Fibroblast of skin of left biceps (primary cell): ENCODE results near the gene FNIP2.
"Not testable (repeated sequence)": the region's sequence is repeated elsewhere in the genome, so short reads cannot be mapped to it uniquely, and the experiment has no call there.

Source experiments
- DNase-seq, 2 experiments: peaks; one replicate each; pipeline ENCODE4 v3.0.0-alpha.2; 2013; ENCODE audit warnings: low read depth in 2 of 2

FNIP2 gene

DNA sequence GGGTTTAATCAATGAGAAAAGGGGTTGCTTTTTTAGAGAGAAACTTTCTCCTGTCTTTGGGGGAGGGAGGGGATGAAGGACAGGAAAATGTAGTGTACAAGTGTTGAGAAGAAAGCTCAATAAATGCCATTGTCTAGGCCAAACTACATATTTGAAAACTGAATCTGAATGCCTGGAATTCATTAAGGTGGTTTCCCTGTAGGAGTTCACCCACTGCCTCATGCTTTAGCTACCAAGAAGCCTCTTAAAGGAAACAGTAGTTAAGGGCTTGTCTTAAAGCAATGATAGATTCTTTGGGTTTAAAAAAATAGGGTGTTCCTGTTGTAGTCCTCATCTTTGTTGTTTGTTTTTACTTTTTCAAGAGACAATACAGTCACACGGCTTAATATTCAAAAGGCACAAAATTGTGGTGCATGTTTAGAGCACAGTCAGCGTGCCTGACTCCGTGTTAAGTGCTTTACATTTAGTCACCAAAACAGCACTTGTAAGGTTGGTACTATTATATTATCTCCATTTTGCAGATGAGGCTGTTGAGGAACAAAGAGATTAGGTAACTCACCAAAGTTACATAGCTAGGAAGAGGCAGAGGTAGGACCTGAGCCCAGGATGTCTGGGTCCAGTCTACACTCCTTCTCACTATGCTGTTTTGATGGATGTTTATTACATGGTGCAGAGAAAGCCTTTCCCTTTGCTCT lies 46.0 kb downstream of the FNIP2 start:
- DNase-seq = peak; percentile 34 to 42

GRCh38 chr4:158816955-158817354 lies 48.1 kb downstream of the FNIP2 start:
- no peak for DNase-seq

DNA sequence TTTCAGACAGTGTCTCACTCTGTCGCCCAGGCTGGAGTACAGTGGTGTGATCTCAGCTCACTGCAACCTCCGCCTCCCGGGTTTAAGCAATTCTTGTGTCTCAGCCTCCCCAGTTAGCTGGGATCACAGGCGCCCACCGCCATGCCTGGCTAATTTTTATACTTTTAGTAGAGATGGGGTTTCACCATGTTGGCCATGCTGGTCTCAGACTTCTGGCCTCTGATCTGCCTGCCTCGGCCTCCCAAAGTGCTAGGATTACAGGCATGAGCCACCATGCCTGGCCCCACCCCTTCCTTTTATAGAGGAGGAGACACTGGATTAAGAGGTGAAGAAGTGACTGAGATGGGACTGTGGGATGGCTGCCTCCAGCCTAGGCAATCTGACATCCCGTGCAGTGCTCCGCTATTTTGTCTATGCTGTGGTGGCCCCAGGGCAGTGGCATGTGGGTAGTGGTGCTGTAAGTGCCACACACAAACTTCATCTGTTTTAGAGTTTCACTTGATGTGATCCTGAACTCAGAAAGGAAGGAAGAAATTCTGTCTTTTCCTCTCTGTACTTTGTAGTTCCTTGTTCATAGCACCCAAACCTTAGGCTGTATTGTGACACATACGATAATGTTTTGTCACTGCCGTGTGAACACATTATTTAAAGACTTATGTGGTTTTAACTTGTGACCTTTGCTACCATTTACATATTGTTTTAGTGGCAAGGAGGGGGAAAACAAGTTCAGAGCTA lies 48.9 kb downstream of the FNIP2 start:
- no peak for DNase-seq

DNA sequence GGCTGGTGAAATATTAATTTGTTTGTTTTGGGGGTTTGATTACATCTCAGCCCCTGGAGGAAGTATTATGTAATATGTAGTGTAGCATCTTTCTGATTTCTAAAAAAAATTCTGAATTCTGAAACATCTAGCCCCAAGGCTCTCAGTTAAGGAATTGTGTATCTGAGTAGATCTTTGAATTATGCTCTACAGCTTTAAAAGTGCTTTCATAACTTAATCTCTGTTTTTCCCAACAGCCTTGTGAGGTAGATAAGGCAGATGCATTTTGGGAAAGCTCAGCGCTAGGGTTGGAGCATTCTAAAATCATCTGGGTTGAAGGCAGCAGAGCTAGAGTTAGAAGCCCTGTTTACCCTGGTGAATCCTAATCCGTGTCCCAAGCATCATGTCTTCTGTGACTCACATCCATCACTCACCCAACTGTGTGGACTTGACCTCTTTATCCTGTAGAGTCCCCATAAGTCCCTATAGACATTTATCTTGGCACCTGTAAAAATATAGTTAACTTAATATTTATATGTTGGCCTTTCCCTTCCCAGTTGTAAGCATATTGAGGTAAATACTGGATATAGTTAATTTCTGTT lies 49.8 kb downstream of the FNIP2 start:
- DNase-seq = no peak

- no peak for DNase-seq
Observed at GRCh38 chr4:158819942-158820786, 51.3 kb downstream of the FNIP2 start.

DNA sequence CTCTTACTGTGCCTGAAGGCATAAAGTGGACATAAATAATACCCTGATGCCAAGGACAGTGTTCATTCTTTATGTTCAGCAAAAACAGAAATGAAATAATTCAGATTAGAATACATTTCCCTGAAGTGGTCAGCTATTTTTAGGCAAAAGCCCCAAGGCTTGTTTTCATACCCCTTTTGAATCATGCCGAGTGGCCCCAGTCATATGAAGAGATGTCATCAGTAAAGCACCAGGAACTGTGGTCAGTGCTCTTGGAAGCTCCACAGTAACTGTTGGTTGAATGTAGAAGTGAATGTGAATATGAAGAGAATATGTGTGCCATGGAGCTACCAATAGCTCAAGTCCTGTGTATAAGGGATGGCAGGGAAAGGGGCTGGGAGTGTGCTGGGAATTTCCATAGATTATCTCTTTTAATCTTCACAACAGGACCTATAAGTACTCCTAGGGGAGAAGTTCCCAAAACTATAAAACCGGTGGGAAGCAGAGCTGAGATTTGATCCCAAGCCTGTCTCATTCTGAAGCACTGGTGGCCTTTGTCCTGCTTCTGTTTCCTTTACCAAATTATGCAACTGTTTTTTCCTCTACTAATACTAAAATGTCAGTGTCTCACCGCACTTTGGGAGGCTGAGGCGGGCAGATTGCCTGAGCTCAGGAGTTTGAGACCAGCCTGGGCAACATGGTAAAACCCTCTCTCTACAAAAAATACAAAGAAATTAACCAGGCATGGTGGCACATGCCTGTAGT lies 52.6 kb downstream of the FNIP2 start:
- no peak for DNase-seq

GRCh38 chr4:158822348-158822747 lies 53.5 kb downstream of the FNIP2 start:
- no peak for DNase-seq

GRCh38 chr4:158823461-158823873 lies 54.6 kb downstream of the FNIP2 start:
- DNase-seq = no peak

GRCh38 chr4:158824425-158825274 lies 55.8 kb downstream of the FNIP2 start:
- no peak for DNase-seq

DNA sequence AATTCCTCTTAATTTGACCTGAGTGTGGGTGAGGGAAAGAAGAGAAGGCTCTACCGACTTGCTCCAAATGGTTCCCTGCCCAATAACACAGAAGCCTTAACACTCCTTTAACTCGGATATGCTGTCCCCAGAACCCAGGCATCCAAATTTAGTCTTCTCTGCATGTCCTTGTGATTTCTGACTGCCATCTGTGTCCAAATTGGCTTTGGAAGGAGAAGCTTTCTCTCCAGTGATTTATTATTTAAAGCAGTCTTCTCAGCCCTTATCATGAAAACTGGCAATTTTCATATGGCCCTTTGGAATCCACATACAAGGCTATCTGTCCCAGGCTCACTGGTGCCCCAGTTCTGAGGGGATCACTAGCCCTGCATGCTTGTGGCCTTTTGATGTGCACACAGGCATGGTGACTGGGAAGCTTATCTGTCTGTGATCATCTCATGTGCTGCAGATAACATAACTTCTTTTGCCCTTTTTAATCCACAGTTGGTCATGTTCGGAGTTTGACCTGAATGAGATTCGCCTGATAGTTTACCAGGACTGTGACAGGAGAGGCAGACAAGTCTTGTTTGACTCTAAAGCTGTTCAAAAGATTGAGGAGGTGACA lies 56.7 kb downstream of the FNIP2 start:
- DNase-seq = no peak

DNA sequence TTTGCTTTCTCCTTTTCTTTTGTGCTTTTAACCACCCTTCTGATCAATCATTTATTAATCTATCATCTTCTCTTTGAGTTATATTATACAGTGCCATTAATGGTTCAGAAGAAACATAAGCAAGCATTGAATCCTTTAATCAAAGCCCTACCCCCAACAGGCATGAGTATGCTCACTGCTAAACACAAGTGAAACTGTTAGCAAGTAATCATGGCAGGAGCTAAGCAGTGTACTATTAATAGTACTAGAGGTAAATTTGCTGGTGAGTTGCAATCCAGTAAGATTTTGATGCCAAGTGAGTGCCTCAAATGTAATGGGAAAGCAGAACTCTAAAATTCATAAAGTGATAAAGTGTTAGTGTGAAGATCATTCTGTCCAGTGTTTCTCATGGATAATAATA lies 57.2 kb downstream of the FNIP2 start:
- no peak for DNase-seq

GRCh38 chr4:158826882-158827281 lies 58.1 kb downstream of the FNIP2 start:
- no peak for DNase-seq

DNA sequence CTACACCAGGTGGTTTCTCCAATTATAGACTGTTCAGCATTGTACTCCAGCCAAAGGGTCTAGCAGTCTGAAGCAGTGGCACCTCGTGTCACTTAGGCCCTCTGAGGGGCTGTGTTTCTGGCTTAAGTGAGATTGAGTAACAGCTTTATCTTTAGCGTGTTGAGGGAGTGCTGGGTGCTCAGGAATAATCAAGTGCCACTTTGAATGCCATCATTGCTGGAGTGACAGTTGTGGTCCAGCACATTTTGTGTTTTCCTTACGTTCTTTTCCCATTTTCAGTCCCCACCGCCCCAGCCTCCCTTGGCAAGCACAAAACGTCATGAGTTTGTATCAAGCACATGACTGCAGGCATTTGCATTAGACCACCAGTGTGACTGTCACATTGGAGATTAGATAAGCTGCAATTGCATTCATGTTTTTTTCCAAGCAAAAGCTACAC lies 58.7 kb downstream of the FNIP2 start:
- DNase-seq = no peak

DNA sequence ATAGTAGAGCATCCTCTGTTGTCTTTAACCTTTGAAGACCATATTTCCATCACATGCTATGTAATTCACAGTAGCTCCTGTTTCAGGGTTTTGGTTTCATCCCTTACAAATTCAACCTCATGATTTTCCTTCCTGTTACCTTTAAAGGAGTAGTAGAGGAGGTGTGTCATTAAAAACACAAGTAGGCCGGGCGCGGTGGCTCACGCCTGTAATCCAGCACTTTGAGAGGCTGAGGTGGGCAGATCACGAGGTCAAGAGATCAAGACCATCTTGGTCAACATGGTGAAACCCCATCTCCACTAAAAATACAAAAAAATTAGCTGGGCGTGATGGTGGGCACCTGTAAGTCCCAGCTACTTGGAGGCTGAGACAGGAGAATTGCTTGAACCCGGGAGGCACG lies 59.3 kb downstream of the FNIP2 start:
- not testable (repeated sequence) for DNase-seq

DNA sequence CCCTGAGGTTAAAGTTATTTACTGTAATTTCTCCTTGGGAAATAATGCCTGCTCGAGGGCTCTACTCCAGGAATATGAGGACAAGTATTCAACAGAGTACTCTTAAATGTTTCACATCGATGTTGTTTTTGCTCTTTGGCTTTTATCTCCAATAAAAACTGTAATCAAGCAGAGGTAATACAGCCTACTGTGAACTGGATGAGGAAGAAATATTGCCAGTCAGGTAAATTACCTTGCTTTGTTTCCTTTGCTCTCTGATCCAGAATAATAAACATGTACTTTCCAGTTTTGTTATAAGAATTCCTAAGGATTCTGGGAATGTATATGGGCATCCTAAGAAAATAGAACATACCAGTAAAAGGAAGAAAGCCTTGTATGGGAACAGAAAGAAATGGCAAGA lies 60.4 kb downstream of the FNIP2 start:
- no peak for DNase-seq

DNA sequence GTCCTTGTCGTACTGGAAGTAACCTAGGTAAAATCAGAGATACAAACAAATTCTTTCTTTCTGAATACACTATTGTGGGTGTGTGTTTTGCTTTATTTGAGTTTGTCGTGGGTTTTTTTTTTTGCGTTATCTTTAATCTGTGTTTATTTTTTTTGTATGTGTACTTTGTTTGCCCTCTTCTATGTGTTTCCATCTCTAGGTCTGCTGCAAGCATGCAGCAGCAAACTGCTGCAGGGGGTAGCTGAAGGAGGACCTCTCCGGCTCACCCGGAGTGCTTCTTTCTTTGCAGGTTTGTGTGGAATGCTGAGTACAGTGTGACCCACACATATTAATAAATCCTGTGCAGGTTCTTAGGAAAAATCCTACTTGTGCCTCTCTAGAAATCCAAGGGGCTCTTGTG lies 64.8 kb downstream of the FNIP2 start:
- DNase-seq = no peak

DNA sequence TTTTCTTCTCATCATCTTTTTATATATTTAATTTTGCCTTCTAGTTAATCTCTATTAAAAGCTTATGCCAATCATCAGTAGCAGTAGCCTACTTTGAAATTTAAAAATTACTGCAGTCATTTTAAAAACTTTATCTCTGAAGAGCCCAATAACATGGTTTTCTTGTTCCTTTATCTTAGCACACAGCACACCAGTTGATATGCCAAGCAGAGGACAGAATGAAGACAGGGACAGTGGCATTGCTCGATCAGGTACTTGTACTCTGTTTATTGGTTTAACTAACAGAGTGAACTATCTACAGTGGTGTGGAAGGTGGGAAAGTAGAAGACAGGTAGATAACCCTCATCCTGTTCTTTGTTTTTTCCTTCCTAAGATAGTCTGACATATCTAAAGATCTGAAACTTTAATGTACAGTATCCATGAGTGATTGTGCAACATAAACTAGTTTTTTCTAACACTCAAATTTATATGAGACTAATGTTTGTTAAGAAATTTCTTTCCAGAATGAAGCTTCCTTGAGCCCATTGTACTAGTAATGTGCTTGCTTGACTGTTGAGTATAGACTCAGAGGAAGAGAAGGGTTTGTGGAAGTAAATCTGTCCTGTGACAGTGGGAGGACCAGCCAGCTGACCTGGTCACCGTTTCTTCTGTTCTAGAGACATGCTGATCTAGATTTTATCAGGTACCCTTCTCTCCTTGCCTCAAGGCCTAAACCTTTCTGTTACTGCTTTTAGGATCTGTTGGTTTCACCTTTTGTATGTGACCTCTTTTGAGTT lies 66.6 kb downstream of the FNIP2 start:
- no peak for DNase-seq

GRCh38 chr4:158836002-158836369 lies 67.2 kb downstream of the FNIP2 start:
- DNase-seq = no peak

GRCh38 chr4:158836828-158837449 lies 68.1 kb downstream of the FNIP2 start:
- DNase-seq = no peak
